Glutamatergic neuron (in vitro differentiated cells): ENCODE results near the gene FUCA2. TPM values are rescaled to one million over a fixed set of nuclear protein-coding genes. Genes with fewer than 3 reads are reported as not detected.

Source experiments
- DNase-seq: peaks from one replicate; pipeline ENCODE4 v3.0.0; 2022
- H3K27ac Mint-ChIP-seq: one replicate; pipeline ENCODE4 v1.8.0; 2020; ENCODE audit warnings: mild to moderate bottlenecking, mixed read lengths, inconsistent platforms; ENCODE audit not compliant: unreplicated experiment
- H3K27me3 Mint-ChIP-seq: one replicate; pipeline ENCODE4 v1.8.0; 2020; ENCODE audit warnings: mild to moderate bottlenecking, moderate library complexity, mixed read lengths, inconsistent platforms; ENCODE audit not compliant: unreplicated experiment
- H3K36me3 Mint-ChIP-seq: one replicate; pipeline ENCODE4 v1.8.0; 2020; ENCODE audit warnings: mild to moderate bottlenecking, mixed read lengths, inconsistent platforms; ENCODE audit not compliant: unreplicated experiment
- H3K4me1 Mint-ChIP-seq: one replicate; pipeline ENCODE4 v1.8.0; 2020; ENCODE audit warnings: mild to moderate bottlenecking, low read depth, mixed read lengths, inconsistent platforms; ENCODE audit not compliant: unreplicated experiment
- H3K4me3 Mint-ChIP-seq: one replicate; pipeline ENCODE4 v1.8.0; 2020; ENCODE audit warnings: mild to moderate bottlenecking, mixed read lengths, inconsistent platforms; ENCODE audit not compliant: unreplicated experiment
- H3K9me3 Mint-ChIP-seq: one replicate; pipeline ENCODE4 v1.8.0; 2020; ENCODE audit warnings: mild to moderate bottlenecking, moderate library complexity, mixed read lengths, inconsistent platforms; ENCODE audit not compliant: unreplicated experiment
- CTCF ChIP-seq: fragments of 200-600 bp; sonication (generic); IDR thresholded peaks from one replicate; pipeline ENCODE4 v1.5.0; 2021; ENCODE audit not compliant: partially characterized antibody, unreplicated experiment
- total RNA-seq: library from RNA; stranded (reverse); fragmentation: NEBNext Ultra II Directional; extraction: Animal tissue kit (Norgen Biotek cat#: 25700); gene quantifications from one replicate; pipeline ENCODE4 v1.2.1, GENCODE V29; 2021; ENCODE audit not compliant: unreplicated experiment

Gene FUCA2
- total RNA-seq, 1 donor from 2014 or later: 19.2 TPM

- Mint-ChIP-seq H3K4me1 (no peaks in the 10 kb centered on the region), H3K9me3 (no peaks in the 10 kb centered on the region), H3K27me3 (no peaks in the 10 kb centered on the region), H3K36me3 (no peaks in the 10 kb centered on the region), H3K4me3 (no peak overlapping the region), H3K27ac (no peak overlapping the region)
- no peak for DNase-seq
- TF ChIP-seq CTCF: no peak
These were observed 10.6 kb upstream of the FUCA2 start for GRCh38 chr6:143522039-143522600.

GRCh38 chr6:143517447-143517773 is 5.9 kb upstream of the FUCA2 start:
- peaks cover 2% of the 10 kb centered on the region for H3K9me3 Mint-ChIP-seq

GRCh38 chr6:143516690-143517446 is 5.3 kb upstream of the FUCA2 start:
- TF ChIP-seq CTCF: no peak
- no peaks in the 10 kb centered on the region for H3K4me1 Mint-ChIP-seq
- peaks cover 2% of the 10 kb centered on the region for H3K9me3 Mint-ChIP-seq
- no peak overlapping the region for H3K4me3 Mint-ChIP-seq
- no peaks in the 10 kb centered on the region for H3K27me3 Mint-ChIP-seq
- H3K27ac Mint-ChIP-seq: no peak overlapping the region
- DNase-seq: no peak
- H3K36me3 Mint-ChIP-seq: no peaks in the 10 kb centered on the region

More at GRCh38 chr6:143517447-143517773, 5.9 kb upstream of the FUCA2 start:
- Mint-ChIP-seq H3K27me3 (no peaks in the 10 kb centered on the region), H3K36me3 (no peaks in the 10 kb centered on the region), H3K4me3 (no peak overlapping the region), H3K4me1 (no peaks in the 10 kb centered on the region), H3K27ac (no peak overlapping the region)
- no peak for TF ChIP-seq CTCF
- DNase-seq: no peak

- Mint-ChIP-seq H3K36me3 (no peaks in the 10 kb centered on the region), H3K27me3 (no peaks in the 10 kb centered on the region), H3K9me3 (peaks cover 6% of the 10 kb centered on the region), H3K27ac (no peak overlapping the region), H3K4me3 (no peak overlapping the region), H3K4me1 (no peaks in the 10 kb centered on the region)
- no peak for DNase-seq
- no peak for TF ChIP-seq CTCF
These were observed 4.3 kb upstream of the FUCA2 start for GRCh38 chr6:143515766-143516355.
